HepG2 (cell line): ENCODE data around the gene CDRT15. TPM values are rescaled to one million over a fixed set of nuclear protein-coding genes. Genes with fewer than 3 reads are reported as not detected.

Experiments used
- ATAC-seq: fragments of 200-7000 bp; cut with Tn5 transposase; 3 replicates; pipeline ENCODE4 v1.9.1; 2020; ENCODE audit warnings: mild to moderate bottlenecking, moderate library complexity
- BruUV-seq: library from RNA; stranded (reverse); fragments of 400-500 nt; replicated peaks from 2 replicates; lab custom pipeline; 2021; lab: Mats Ljungman, UMichigan
- CTCF ChIA-PET: fragments of 300-600 bp; formaldehyde crosslinking; extraction: SDS; loops from one replicate; lab custom pipeline; 2021; ENCODE audit warnings: low total read pairs, inconsistent platforms, low intra/inter-chr PET ratio; lab: Yijun Ruan, JAX
- POLR2A ChIA-PET: fragments of 350-600 bp; sonication (Branson Sonifier 250); formaldehyde crosslinking; loops from one replicate; lab custom pipeline; 2020; ENCODE audit warnings: antibody characterized with exemption, inconsistent platforms; lab: Yijun Ruan, JAX
- DNase-seq: peaks from one replicate; pipeline ENCODE4 v3.0.0-alpha.2; 2015; ENCODE audit warnings: low spot score
- FAIRE-seq: peaks from 3 replicates; lab custom pipeline; 2011; peaks lifted over from hg19 to GRCh38; lab: Jason Lieb, UNC
- H2AFZ ChIP-seq: one replicate; pipeline ENCODE4 v1.6.1; 2011; ENCODE audit warnings: low read length, inconsistent platforms
- H3K27ac ChIP-seq: fragments of 300-600 bp; 3 replicates; pipeline ENCODE4 v1.8.0; 2011; ENCODE audit warnings: mixed run types, mild to moderate bottlenecking, mixed read lengths, low read length, inconsistent platforms; ENCODE audit not compliant: insufficient read depth; ENCODE audit errors: extremely low read length
- H3K27me3 ChIP-seq, 2 experiments: fragments of 200-600 bp in 1 of 2; 2 replicates in 1 of 2; 3 replicates in 1 of 2; pipeline versions ENCODE4 v1.6.0 to v1.8.0; 2011; ENCODE audit warnings: low read length in 2 of 2, mild to moderate bottlenecking in 2 of 2, moderate library complexity in 2 of 2, inconsistent platforms in 1 of 2; ENCODE audit not compliant: insufficient read depth in 2 of 2, control insufficient read depth in 1 of 2
- H3K36me3 ChIP-seq, 2 experiments: fragments of 200-600 bp in 1 of 2; replicated peaks in 1 of 2; 2 replicates in 1 of 2; 3 replicates in 1 of 2; pipeline versions ENCODE4 v1.5.1 to v1.8.0; 2011; ENCODE audit warnings: low read length in 2 of 2, inconsistent platforms in 1 of 2; ENCODE audit not compliant: insufficient read depth in 2 of 2, control insufficient read depth in 1 of 2
- H3K4me1 ChIP-seq: 2 replicates; pipeline ENCODE4 v1.5.1; 2012; ENCODE audit warnings: low read length, inconsistent platforms; ENCODE audit not compliant: insufficient read depth
- H3K4me2 ChIP-seq: 2 replicates; pipeline ENCODE4 v1.6.0; 2011; ENCODE audit warnings: low read depth, low read length, inconsistent platforms
- H3K4me3 ChIP-seq, 3 experiments: fragments of 200-600 bp in 1 of 3; sonication (generic), shearing (Covaris generic) in 1 of 3; replicated peaks in 1 of 3; 2 replicates each; pipeline ENCODE4 v1.5.1; 2011 to 2016; ENCODE audit warnings: low read length in 3 of 3, inconsistent platforms in 2 of 3, low read depth in 2 of 3, mild to moderate bottlenecking in 2 of 3, control low read depth in 1 of 3, mixed read lengths in 1 of 3; ENCODE audit not compliant: insufficient read depth in 1 of 3
- H3K79me2 ChIP-seq: one replicate; pipeline ENCODE4 v1.6.1; 2011; ENCODE audit warnings: low read length, inconsistent platforms; ENCODE audit not compliant: insufficient read depth
- H3K9ac ChIP-seq: 2 replicates; pipeline ENCODE4 v1.6.0; 2011; ENCODE audit warnings: mild to moderate bottlenecking, low read depth, low read length, inconsistent platforms; ENCODE audit not compliant: insufficient read depth
- H3K9me3 ChIP-seq: 2 replicates; pipeline ENCODE4 v1.5.1; 2012; ENCODE audit warnings: mild to moderate bottlenecking, low read length
- H4K20me1 ChIP-seq: 2 replicates; pipeline ENCODE4 v1.6.0; 2011; ENCODE audit warnings: inconsistent platforms, mild to moderate bottlenecking, low read length, moderate library complexity; ENCODE audit not compliant: insufficient read depth
- ARNT ChIP-seq: fragments of 450-650 bp; IDR thresholded peaks from 2 replicates; pipeline ENCODE4 v1.6.1; 2017
- BRD4 ChIP-seq: sonication (generic); formaldehyde crosslinking; IDR thresholded peaks from 2 replicates; pipeline ENCODE4 v1.4.0; 2020; ENCODE audit warnings: missing genetic modification reagents
- HNRNPK ChIP-seq: fragments of 200-400 bp; formaldehyde crosslinking; IDR thresholded peaks from 2 replicates; pipeline ENCODE4 v1.6.1; 2018; ENCODE audit warnings: low read length, low read depth, moderate library complexity, mild to moderate bottlenecking; ENCODE audit not compliant: poor library complexity, severe bottlenecking
- KAT2B ChIP-seq: fragments of 150-350 bp; IDR thresholded peaks from 2 replicates; pipeline ENCODE4 v1.6.1; 2014; ENCODE audit warnings: low read depth, low read length, borderline replicate concordance
- SOX6 ChIP-seq, 2 experiments: fragments of 450-650 bp in 1 of 2; sonication (generic) in 1 of 2; formaldehyde crosslinking in 1 of 2; IDR thresholded peaks; 2 replicates each; pipeline versions ENCODE4 v1.4.0 to v1.6.1; 2017 to 2020; ENCODE audit warnings: antibody characterized with exemption in 1 of 2, mild to moderate bottlenecking in 1 of 2, missing genetic modification reagents in 1 of 2
- ZFP41 ChIP-seq: sonication (generic); formaldehyde crosslinking; IDR thresholded peaks from 2 replicates; pipeline ENCODE4 v1.4.0; 2020; ENCODE audit warnings: mild to moderate bottlenecking, missing genetic modification reagents, borderline replicate concordance
- ZNF224 ChIP-seq: sonication (generic); formaldehyde crosslinking; IDR thresholded peaks from 2 replicates; pipeline ENCODE4 v1.5.0; 2020; ENCODE audit warnings: mild to moderate bottlenecking, missing genetic modification reagents
- ZNF354B ChIP-seq: sonication (generic); formaldehyde crosslinking; IDR thresholded peaks from 2 replicates; pipeline ENCODE4 v1.8.0; 2022; ENCODE audit warnings: mild to moderate bottlenecking, missing genetic modification reagents
- ZNF484 ChIP-seq: sonication (generic); formaldehyde crosslinking; IDR thresholded peaks from 2 replicates; pipeline ENCODE4 v1.5.1; 2020; ENCODE audit warnings: mild to moderate bottlenecking, low read depth, missing genetic modification reagents, borderline replicate concordance
- WGBS: methylation state at CpG from one replicate; pipeline ENCODE4 v1.1.6; 2017; ENCODE audit warnings: low lambda C conversion rate; 5-methylcytosine and 5-hydroxymethylcytosine counted together
- in situ Hi-C: cut with HindIII; loops from 2 replicates; pipeline ENCODE4 v1.10.0; 2017; ENCODE audit warnings: low pct_unique_long_range_greater_than_20kb; ENCODE audit not compliant: extremely low pct_ligation_motif_present
- intact Hi-C: fragments of 100-400 bp; cut with micrococcal nuclease; formaldehyde crosslinking; loops from one replicate; pipeline ENCODE4 v1.10.0; 2022; ENCODE audit not compliant: unreplicated experiment
- polyA plus RNA-seq, 8 experiments: library from polyadenylated mRNA; depleted of rRNA in 3 of 8; stranded (reverse) in 7 of 8; unstranded in 1 of 8; fragments of >200 nt; fragmentation: Illumina TruSeq in 4 of 8; extraction: Trizol in 4 of 8; gene quantifications; 2 replicates each; pipeline versions ENCODE4 v1.2.1 to v1.2.3, GENCODE V29; 2011 to 2016; ENCODE audit warnings: low read depth in 4 of 8, missing spikeins in 1 of 8, mixed read lengths in 1 of 8; ENCODE audit not compliant: insufficient read depth in 1 of 8
- total RNA-seq, 5 experiments: library from RNA; depleted of rRNA; stranded (reverse); fragments of >200 nt; fragmentation: Illumina TruSeq; extraction: Trizol; gene quantifications; 2 replicates each; pipeline ENCODE4 v1.2.3, GENCODE V29; 2016; ENCODE audit warnings: low read depth in 1 of 5
- TF ChIP-seq, protein P1 (sequence below): IDR thresholded peaks from 2 replicates; pipeline ENCODE4 v1.6.1; 2016; ENCODE audit warnings: missing compliant biosample characterization, missing genetic modification reagents, borderline replicate concordance
- TF ChIP-seq, protein P2 (sequence below): sonication (generic); formaldehyde crosslinking; IDR thresholded peaks from 2 replicates; pipeline ENCODE4 v1.9.0; 2021; ENCODE audit warnings: missing genetic modification reagents, borderline replicate concordance

The CDRT15 gene
- total and polyA plus RNA-seq, 2 of the 13 experiments (the other 11 are each of a cell fraction or from before 2014, with no cell fraction given): not detected

DNA sequence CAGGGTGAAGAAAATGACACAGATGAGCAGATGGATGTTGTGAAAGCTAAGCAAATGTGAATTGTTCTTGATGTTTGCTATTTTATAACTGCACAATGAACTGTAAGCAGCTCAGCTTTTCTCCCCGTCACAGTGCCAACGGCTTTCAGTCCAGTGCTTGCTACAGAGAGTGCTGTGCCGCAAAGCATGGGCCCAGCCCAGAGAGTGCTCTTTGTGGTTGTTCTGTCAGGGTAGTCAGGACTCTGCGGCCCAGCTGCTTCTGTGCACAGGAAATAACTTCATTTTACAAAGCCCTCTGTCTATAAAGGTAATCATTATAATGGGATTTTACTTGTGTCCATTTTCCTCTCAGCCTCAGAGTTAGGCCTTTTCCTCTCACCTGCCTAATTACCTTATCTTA is 39.1 kb downstream of the CDRT15 start:
- CTCF ChIA-PET: no interaction called here
- Histone ChIP-seq H3K27ac (no peak overlapping the region), H3K4me1 (no peaks in the 10 kb centered on the region), H3K4me3 (no peak overlapping the region), H4K20me1 (no peaks in the 10 kb centered on the region), H3K79me2 (no peaks in the 10 kb centered on the region), H2AFZ (no peak overlapping the region), H3K27me3 (no peaks in the 10 kb centered on the region), H3K9me3 (no peaks in the 10 kb centered on the region), H3K9ac (no peak overlapping the region), H3K36me3 (peaks cover 4 to 23% of the 10 kb centered on the region in 2 experiments; a peak in 4 of 5 replicates), H3K4me2 (no peak overlapping the region)
- POLR2A ChIA-PET: no interaction called here
- in situ Hi-C loops: no loop called here
- 94% methylated on average over 4 of the region's 4 CpGs for WGBS
- no peak for TF ChIP-seq ARNT
- no peak for TF ChIP-seq HNRNPK
- TF ChIP-seq, protein P1, sequence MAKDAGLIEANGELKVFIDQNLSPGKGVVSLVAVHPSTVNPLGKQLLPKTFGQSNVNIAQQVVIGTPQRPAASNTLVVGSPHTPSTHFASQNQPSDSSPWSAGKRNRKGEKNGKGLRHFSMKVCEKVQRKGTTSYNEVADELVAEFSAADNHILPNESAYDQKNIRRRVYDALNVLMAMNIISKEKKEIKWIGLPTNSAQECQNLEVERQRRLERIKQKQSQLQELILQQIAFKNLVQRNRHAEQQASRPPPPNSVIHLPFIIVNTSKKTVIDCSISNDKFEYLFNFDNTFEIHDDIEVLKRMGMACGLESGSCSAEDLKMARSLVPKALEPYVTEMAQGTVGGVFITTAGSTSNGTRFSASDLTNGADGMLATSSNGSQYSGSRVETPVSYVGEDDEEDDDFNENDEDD (CRISPR knock-in tag): no peak
- no peak for TF ChIP-seq KAT2B
- TF ChIP-seq ZFP41 (CRISPR knock-in tag): no peak
- TF ChIP-seq ZNF484 (CRISPR knock-in tag): no peak
- no peak for TF ChIP-seq BRD4 (CRISPR knock-in tag)
- TF ChIP-seq ZNF354B (CRISPR knock-in tag): no peak
- no peak for TF ChIP-seq SOX6 (IDR thresholded peaks at IDR 0.05)
- TF ChIP-seq SOX6 (CRISPR knock-in tag; IDR thresholded peaks at IDR 0.05): no peak
- TF ChIP-seq ZNF224 (CRISPR knock-in tag): no peak
- TF ChIP-seq, protein P2, sequence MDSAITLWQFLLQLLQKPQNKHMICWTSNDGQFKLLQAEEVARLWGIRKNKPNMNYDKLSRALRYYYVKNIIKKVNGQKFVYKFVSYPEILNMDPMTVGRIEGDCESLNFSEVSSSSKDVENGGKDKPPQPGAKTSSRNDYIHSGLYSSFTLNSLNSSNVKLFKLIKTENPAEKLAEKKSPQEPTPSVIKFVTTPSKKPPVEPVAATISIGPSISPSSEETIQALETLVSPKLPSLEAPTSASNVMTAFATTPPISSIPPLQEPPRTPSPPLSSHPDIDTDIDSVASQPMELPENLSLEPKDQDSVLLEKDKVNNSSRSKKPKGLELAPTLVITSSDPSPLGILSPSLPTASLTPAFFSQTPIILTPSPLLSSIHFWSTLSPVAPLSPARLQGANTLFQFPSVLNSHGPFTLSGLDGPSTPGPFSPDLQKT (CRISPR knock-in tag): no peak
- intact Hi-C loops: no loop called here
- FAIRE-seq (no peak), ATAC-seq (no peak), DNase-seq (no peak)
- no TSS peak for BruUV-seq
